Mesenchymal stem cell (in vitro differentiated cells and primary cell): ENCODE measurements around the gene PIF1.

ENCODE experiments used
- DNase-seq: peaks from one replicate; pipeline ENCODE4 v3.0.0-alpha.2; 2013
- H2AFZ ChIP-seq: one replicate; pipeline ENCODE4 v1.6.1; 2013; ENCODE audit warnings: low read depth, mild to moderate bottlenecking, control low read depth, inconsistent platforms, low read length, moderate library complexity
- H2AK5ac ChIP-seq: 2 replicates; pipeline ENCODE4 v1.6.1; 2013; ENCODE audit warnings: low read length, moderate library complexity, mild to moderate bottlenecking, inconsistent platforms; ENCODE audit not compliant: severe bottlenecking
- H2BK120ac ChIP-seq: one replicate; pipeline ENCODE4 v1.6.1; 2013; ENCODE audit warnings: low read depth, mild to moderate bottlenecking, inconsistent platforms, low read length, moderate library complexity
- H2BK12ac ChIP-seq, 2 experiments: one replicate each; pipeline ENCODE4 v1.6.1; 2013; ENCODE audit warnings: inconsistent platforms in 2 of 2, low read length in 2 of 2, mild to moderate bottlenecking in 2 of 2, moderate library complexity in 2 of 2, control low read depth in 1 of 2
- H2BK15ac ChIP-seq: one replicate; pipeline ENCODE4 v1.6.1; 2013; ENCODE audit warnings: mild to moderate bottlenecking, low read depth, inconsistent platforms; ENCODE audit not compliant: poor library complexity, severe bottlenecking
- H2BK5ac ChIP-seq: 2 replicates; pipeline ENCODE4 v1.6.1; 2013; ENCODE audit warnings: low read depth, mild to moderate bottlenecking, low read length, control low read depth, inconsistent platforms; ENCODE audit not compliant: poor library complexity, severe bottlenecking
- H3K14ac ChIP-seq, 2 experiments: one replicate each; pipeline ENCODE4 v1.6.1; 2013; ENCODE audit warnings: inconsistent platforms in 2 of 2, low read length in 2 of 2, control low read depth in 1 of 2, mild to moderate bottlenecking in 1 of 2, moderate library complexity in 1 of 2
- H3K18ac ChIP-seq, 2 experiments: one replicate each; pipeline ENCODE4 v1.6.1; 2013; ENCODE audit warnings: inconsistent platforms in 2 of 2, low read length in 2 of 2, control low read depth in 1 of 2, low read depth in 1 of 2, mild to moderate bottlenecking in 1 of 2
- H3K23ac ChIP-seq, 2 experiments: one replicate each; pipeline ENCODE4 v1.6.1; 2013; ENCODE audit warnings: inconsistent platforms in 2 of 2, low read length in 2 of 2, mild to moderate bottlenecking in 2 of 2, moderate library complexity in 2 of 2, control low read depth in 1 of 2
- H3K27ac ChIP-seq: 2 replicates; pipeline ENCODE4 v1.5.1; 2013; ENCODE audit warnings: mild to moderate bottlenecking, moderate library complexity, low read length, control low read depth, inconsistent platforms; ENCODE audit not compliant: poor library complexity, severe bottlenecking
- H3K27me3 ChIP-seq, 2 experiments: 2 replicates each; pipeline versions ENCODE4 v1.6.1 to v1.7.0; 2013; ENCODE audit warnings: low read length in 2 of 2, mild to moderate bottlenecking in 2 of 2, moderate library complexity in 2 of 2, control low read depth in 1 of 2, inconsistent platforms in 1 of 2; ENCODE audit not compliant: control insufficient read depth in 1 of 2, insufficient read depth in 1 of 2
- H3K36me3 ChIP-seq, 2 experiments: 2 replicates each; pipeline versions ENCODE4 v1.6.1 to v1.7.0; 2013; ENCODE audit warnings: low read length in 2 of 2, control low read depth in 1 of 2, inconsistent platforms in 1 of 2, low read depth in 1 of 2, mild to moderate bottlenecking in 1 of 2; ENCODE audit not compliant: insufficient read depth in 2 of 2, control insufficient read depth in 1 of 2
- H3K4ac ChIP-seq, 2 experiments: one replicate each; pipeline ENCODE4 v1.6.1; 2013; ENCODE audit warnings: inconsistent platforms in 2 of 2, low read length in 2 of 2, mild to moderate bottlenecking in 2 of 2, moderate library complexity in 2 of 2, control low read depth in 1 of 2, low read depth in 1 of 2
- H3K4me1 ChIP-seq: 2 replicates; pipeline ENCODE4 v1.6.1; 2013; ENCODE audit warnings: low read depth, low read length, control low read depth; ENCODE audit not compliant: control insufficient read depth, insufficient read depth
- H3K4me2 ChIP-seq: 2 replicates; pipeline ENCODE4 v1.6.1; 2013; ENCODE audit warnings: low read length, mild to moderate bottlenecking, inconsistent platforms; ENCODE audit not compliant: poor library complexity, severe bottlenecking
- H3K4me3 ChIP-seq, 2 experiments: 2 replicates each; pipeline versions ENCODE4 v1.5.1 to v1.7.0; 2013; ENCODE audit warnings: low read length in 2 of 2, mild to moderate bottlenecking in 2 of 2, control low read depth in 1 of 2, low read depth in 1 of 2; ENCODE audit not compliant: insufficient read depth in 1 of 2
- H3K79me1 ChIP-seq: replicated peaks from 2 replicates; pipeline ENCODE4 v1.6.1; 2013; ENCODE audit warnings: mild to moderate bottlenecking, control low read depth, low read length, inconsistent platforms; ENCODE audit not compliant: poor library complexity, severe bottlenecking
- H3K9ac ChIP-seq: 2 replicates; pipeline ENCODE4 v1.7.0; 2013; ENCODE audit warnings: mild to moderate bottlenecking, low read length, moderate library complexity
- H3K9me3 ChIP-seq: 2 replicates; pipeline ENCODE4 v1.7.0; 2013; ENCODE audit warnings: mild to moderate bottlenecking, low read length; ENCODE audit not compliant: control insufficient read depth
- H4K8ac ChIP-seq: one replicate; pipeline ENCODE4 v1.6.1; 2013; ENCODE audit warnings: inconsistent platforms, mild to moderate bottlenecking, low read length, moderate library complexity
- H4K91ac ChIP-seq: one replicate; pipeline ENCODE4 v1.6.1; 2013; ENCODE audit warnings: mild to moderate bottlenecking, low read length, inconsistent platforms
- WGBS: methylation state at CpG from one replicate; pipeline ENCODE4 v1.1.7; 2013; ENCODE audit warnings: mixed read lengths; 5-methylcytosine and 5-hydroxymethylcytosine counted together

The PIF1 gene

GRCh38 chr15:64809649-64810496 lies 15.6 kb downstream of the PIF1 start:
- Histone ChIP-seq H2BK5ac (no peak overlapping the region), H3K27ac (peak overlapping the region; percentile 13), H3K18ac (no peak overlapping the region), H4K91ac (peak overlapping the region; percentile 72), H2BK15ac (no peak overlapping the region), H3K9me3 (no peaks in the 10 kb centered on the region), H3K4me2 (no peak overlapping the region), H3K14ac (no peak overlapping the region), H3K4ac (no peak overlapping the region), H3K36me3 (no peaks in the 10 kb centered on the region), H2BK12ac (no peak overlapping the region), H3K27me3 (peaks cover 5 to 28% of the 10 kb centered on the region in 2 experiments), H3K23ac (no peak overlapping the region), H4K8ac (peak overlapping the region; percentile 66), H3K4me1 (peaks cover 8% of the 10 kb centered on the region), H3K79me1 (no peaks in the 10 kb centered on the region), H2AFZ (no peak overlapping the region), H2BK120ac (no peak overlapping the region), H3K9ac (peak overlapping the region; percentile 33), H2AK5ac (no peak overlapping the region), H3K4me3 (no peak overlapping the region)
- DNase-seq = peak; percentile 80
- 22% methylated on average over 12 of the region's 14 CpGs for WGBS

- Histone ChIP-seq H2BK15ac (no peak overlapping the region), H4K91ac (no peak overlapping the region), H3K36me3 (no peaks in the 10 kb centered on the region), H2BK5ac (no peak overlapping the region), H2BK120ac (no peak overlapping the region), H3K23ac (no peak overlapping the region), H3K27ac (no peak overlapping the region), H3K18ac (no peak overlapping the region), H3K4ac (no peak overlapping the region), H3K4me2 (no peak overlapping the region), H3K14ac (no peak overlapping the region), H3K9me3 (no peaks in the 10 kb centered on the region), H3K27me3 (peaks cover 5 to 31% of the 10 kb centered on the region in 2 experiments), H3K4me1 (peaks cover 8% of the 10 kb centered on the region), H2BK12ac (no peak overlapping the region), H3K79me1 (no peaks in the 10 kb centered on the region), H3K9ac (no peak overlapping the region), H2AK5ac (no peak overlapping the region), H4K8ac (peak overlapping the region; percentile 36), H3K4me3 (no peak overlapping the region), H2AFZ (no peak overlapping the region)
- WGBS = 67% methylated on average over 10 of the region's 10 CpGs
- no peak for DNase-seq
These were observed 16.5 kb downstream of the PIF1 start for GRCh38 chr15:64808785-64809453.

GRCh38 chr15:64807751-64808222 lies 17.7 kb downstream of the PIF1 start:
- WGBS = 52% methylated on average over 4 of the region's 6 CpGs
- Histone ChIP-seq H2BK12ac (peak overlapping the region in 1 of 2 experiments; percentile 75), H3K4ac (no peak overlapping the region), H3K23ac (no peak overlapping the region), H2BK5ac (no peak overlapping the region), H4K91ac (no peak overlapping the region), H3K79me1 (no peaks in the 10 kb centered on the region), H3K4me1 (peaks cover 5% of the 10 kb centered on the region), H2AFZ (no peak overlapping the region), H3K36me3 (no peaks in the 10 kb centered on the region), H2BK120ac (no peak overlapping the region), H3K9ac (no peak overlapping the region), H3K4me2 (no peak overlapping the region), H2AK5ac (no peak overlapping the region), H3K4me3 (no peak overlapping the region), H3K18ac (no peak overlapping the region), H3K27ac (no peak overlapping the region), H3K27me3 (peaks cover 5 to 31% of the 10 kb centered on the region in 2 experiments), H4K8ac (no peak overlapping the region), H3K14ac (no peak overlapping the region), H3K9me3 (no peaks in the 10 kb centered on the region), H2BK15ac (peak overlapping the region; percentile 3)
- no peak for DNase-seq

- Histone ChIP-seq H3K4me1 (peaks cover 5% of the 10 kb centered on the region), H2BK120ac (no peak overlapping the region), H3K36me3 (no peaks in the 10 kb centered on the region), H2BK15ac (peak overlapping the region; percentile 30), H3K9me3 (no peaks in the 10 kb centered on the region), H4K8ac (no peak overlapping the region), H2AFZ (no peak overlapping the region), H2BK12ac (peak overlapping the region in 1 of 2 experiments; percentile 75), H3K4ac (no peak overlapping the region), H3K9ac (no peak overlapping the region), H2BK5ac (no peak overlapping the region), H3K23ac (no peak overlapping the region), H4K91ac (no peak overlapping the region), H3K79me1 (no peaks in the 10 kb centered on the region), H3K18ac (peak overlapping the region in 1 of 2 experiments; percentile 10), H3K27ac (no peak overlapping the region), H3K14ac (no peak overlapping the region), H3K4me2 (no peak overlapping the region), H3K27me3 (peaks cover 5 to 31% of the 10 kb centered on the region in 2 experiments), H2AK5ac (no peak overlapping the region), H3K4me3 (no peak overlapping the region)
- DNase-seq = no peak
- 60% methylated on average over 8 of the region's 13 CpGs for WGBS
These were observed 18.2 kb downstream of the PIF1 start for GRCh38 chr15:64807051-64807749.
